ENCODE measurements around the gene RBM47.
"Not testable (repeated sequence)": the region's sequence is repeated elsewhere in the genome, so short reads cannot be mapped to it uniquely, and the experiment has no call there.

DNA sequence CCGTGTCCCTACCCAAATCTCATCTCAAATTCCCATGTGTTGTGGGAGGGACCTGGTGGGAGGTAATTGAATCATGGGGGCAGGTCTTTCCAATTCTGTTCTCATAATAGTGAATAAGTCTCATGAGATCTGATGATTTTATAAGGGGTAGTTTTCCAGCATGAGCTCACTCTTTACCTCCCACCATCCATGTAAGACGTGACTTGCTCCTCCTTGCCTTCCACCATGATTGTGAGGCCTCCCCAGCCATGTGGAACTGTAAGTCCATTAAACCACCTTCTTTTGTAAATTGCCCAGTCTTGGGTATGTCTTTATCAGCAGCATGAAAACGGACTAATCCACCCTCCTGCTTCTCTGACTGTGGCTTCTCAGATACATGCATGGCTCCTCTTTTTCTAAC lies 222.2 kb downstream of the RBM47 start:
- TF ChIP-seq, protein P1, sequence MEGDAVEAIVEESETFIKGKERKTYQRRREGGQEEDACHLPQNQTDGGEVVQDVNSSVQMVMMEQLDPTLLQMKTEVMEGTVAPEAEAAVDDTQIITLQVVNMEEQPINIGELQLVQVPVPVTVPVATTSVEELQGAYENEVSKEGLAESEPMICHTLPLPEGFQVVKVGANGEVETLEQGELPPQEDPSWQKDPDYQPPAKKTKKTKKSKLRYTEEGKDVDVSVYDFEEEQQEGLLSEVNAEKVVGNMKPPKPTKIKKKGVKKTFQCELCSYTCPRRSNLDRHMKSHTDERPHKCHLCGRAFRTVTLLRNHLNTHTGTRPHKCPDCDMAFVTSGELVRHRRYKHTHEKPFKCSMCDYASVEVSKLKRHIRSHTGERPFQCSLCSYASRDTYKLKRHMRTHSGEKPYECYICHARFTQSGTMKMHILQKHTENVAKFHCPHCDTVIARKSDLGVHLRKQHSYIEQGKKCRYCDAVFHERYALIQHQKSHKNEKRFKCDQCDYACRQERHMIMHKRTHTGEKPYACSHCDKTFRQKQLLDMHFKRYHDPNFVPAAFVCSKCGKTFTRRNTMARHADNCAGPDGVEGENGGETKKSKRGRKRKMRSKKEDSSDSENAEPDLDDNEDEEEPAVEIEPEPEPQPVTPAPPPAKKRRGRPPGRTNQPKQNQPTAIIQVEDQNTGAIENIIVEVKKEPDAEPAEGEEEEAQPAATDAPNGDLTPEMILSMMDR (IDR thresholded peaks at IDR 0.05; ENCODE audit: insufficient read depth, low read length) = not testable (repeated sequence)
- TF ChIP-seq POLR2AphosphoS5 (IDR thresholded peaks at IDR 0.05; ENCODE audit: low read depth) = not testable (repeated sequence)
- TF ChIP-seq, protein P2, sequence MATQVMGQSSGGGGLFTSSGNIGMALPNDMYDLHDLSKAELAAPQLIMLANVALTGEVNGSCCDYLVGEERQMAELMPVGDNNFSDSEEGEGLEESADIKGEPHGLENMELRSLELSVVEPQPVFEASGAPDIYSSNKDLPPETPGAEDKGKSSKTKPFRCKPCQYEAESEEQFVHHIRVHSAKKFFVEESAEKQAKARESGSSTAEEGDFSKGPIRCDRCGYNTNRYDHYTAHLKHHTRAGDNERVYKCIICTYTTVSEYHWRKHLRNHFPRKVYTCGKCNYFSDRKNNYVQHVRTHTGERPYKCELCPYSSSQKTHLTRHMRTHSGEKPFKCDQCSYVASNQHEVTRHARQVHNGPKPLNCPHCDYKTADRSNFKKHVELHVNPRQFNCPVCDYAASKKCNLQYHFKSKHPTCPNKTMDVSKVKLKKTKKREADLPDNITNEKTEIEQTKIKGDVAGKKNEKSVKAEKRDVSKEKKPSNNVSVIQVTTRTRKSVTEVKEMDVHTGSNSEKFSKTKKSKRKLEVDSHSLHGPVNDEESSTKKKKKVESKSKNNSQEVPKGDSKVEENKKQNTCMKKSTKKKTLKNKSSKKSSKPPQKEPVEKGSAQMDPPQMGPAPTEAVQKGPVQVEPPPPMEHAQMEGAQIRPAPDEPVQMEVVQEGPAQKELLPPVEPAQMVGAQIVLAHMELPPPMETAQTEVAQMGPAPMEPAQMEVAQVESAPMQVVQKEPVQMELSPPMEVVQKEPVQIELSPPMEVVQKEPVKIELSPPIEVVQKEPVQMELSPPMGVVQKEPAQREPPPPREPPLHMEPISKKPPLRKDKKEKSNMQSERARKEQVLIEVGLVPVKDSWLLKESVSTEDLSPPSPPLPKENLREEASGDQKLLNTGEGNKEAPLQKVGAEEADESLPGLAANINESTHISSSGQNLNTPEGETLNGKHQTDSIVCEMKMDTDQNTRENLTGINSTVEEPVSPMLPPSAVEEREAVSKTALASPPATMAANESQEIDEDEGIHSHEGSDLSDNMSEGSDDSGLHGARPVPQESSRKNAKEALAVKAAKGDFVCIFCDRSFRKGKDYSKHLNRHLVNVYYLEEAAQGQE (IDR thresholded peaks at IDR 0.05; ENCODE audit: insufficient replicate concordance, low read depth) = not testable (repeated sequence)
